ENCODE data around the gene ACACB. TPM values are rescaled to one million over a fixed set of nuclear protein-coding genes. Genes with fewer than 3 reads are reported as not detected.

The ACACB gene
- polyA plus RNA-seq, 1 donor from 2014 or later, result 0.22 TPM

- H3K9me2 ChIP-seq (ENCODE audit: insufficient read depth, low read length), result no peaks in the 10 kb centered on the region
- H3K27ac ChIP-seq (ENCODE audit: low read length), result no peak overlapping the region
- H3K79me2 ChIP-seq (replicated peaks; ENCODE audit: insufficient read depth, low read length), result no peaks in the 10 kb centered on the region
- no peak overlapping the region for H3K4me3 ChIP-seq (ENCODE audit: low read length)
- no peaks in the 10 kb centered on the region for H4K20me1 ChIP-seq (ENCODE audit: insufficient read depth)
- no peaks in the 10 kb centered on the region for H3K27me3 ChIP-seq (ENCODE audit: insufficient read depth, low read depth, low read length)
- no peaks in the 10 kb centered on the region for H3K36me3 ChIP-seq (ENCODE audit: insufficient read depth, low read length)
- H3K4me2 ChIP-seq (ENCODE audit: low read length), result no peak overlapping the region
- H3K9ac ChIP-seq (ENCODE audit: low read length), result no peak overlapping the region
- H3K9me3 ChIP-seq (ENCODE audit: low read length), result no peaks in the 10 kb centered on the region
- TF ChIP-seq MXI1 (conservative IDR thresholded peaks at IDR 0.05; ENCODE audit: poor library complexity, severe bottlenecking), result no peak
- no peak for TF ChIP-seq REST (IDR thresholded peaks at IDR 0.05; ENCODE audit: borderline replicate concordance)
- no peak for TF ChIP-seq SMC3 (conservative IDR thresholded peaks at IDR 0.05; ENCODE audit: poor library complexity)
- TF ChIP-seq TAF1 (IDR thresholded peaks at IDR 0.05; ENCODE audit: low read depth), result no peak
- no peak for TF ChIP-seq EZH2 (IDR thresholded peaks at IDR 0.05; ENCODE audit: borderline replicate concordance, insufficient read depth, low read length, poor library complexity, severe bottlenecking)
- TF ChIP-seq CTCF (IDR thresholded peaks at IDR 0.05; ENCODE audit: poor library complexity, severe bottlenecking), result no peak
- no peak for TF ChIP-seq RAD21 (conservative IDR thresholded peaks at IDR 0.05)
- no peak for TF ChIP-seq POLR2AphosphoS5 (IDR thresholded peaks at IDR 0.05)
- TF ChIP-seq EP300 (conservative IDR thresholded peaks at IDR 0.05; ENCODE audit: poor library complexity, severe bottlenecking), result no peak
- H3F3A ChIP-seq (ENCODE audit: insufficient read depth, low read length, poor library complexity, severe bottlenecking), result no peaks in the 10 kb centered on the region
- H2AFZ ChIP-seq (ENCODE audit: low read depth, low read length), result no peak overlapping the region
Measured at GRCh38 chr12:109222062-109222461, 105.7 kb downstream of the ACACB start.

GRCh38 chr12:109222496-109222895 lies 106.1 kb downstream of the ACACB start:
- H2AFZ ChIP-seq (ENCODE audit: low read depth, low read length), result no peak overlapping the region
- no peak overlapping the region for H3K4me3 ChIP-seq (ENCODE audit: low read length)
- H3K27me3 ChIP-seq (ENCODE audit: insufficient read depth, low read depth, low read length), result no peaks in the 10 kb centered on the region
- no peak overlapping the region for H3K27ac ChIP-seq (ENCODE audit: low read length)
- H3K36me3 ChIP-seq (ENCODE audit: insufficient read depth, low read length), result no peaks in the 10 kb centered on the region
- no peaks in the 10 kb centered on the region for H3K79me2 ChIP-seq (replicated peaks; ENCODE audit: insufficient read depth, low read length)
- no peaks in the 10 kb centered on the region for H3K9me2 ChIP-seq (ENCODE audit: insufficient read depth, low read length)
- H3K9me3 ChIP-seq (ENCODE audit: low read length), result no peaks in the 10 kb centered on the region
- no peak overlapping the region for H3K9ac ChIP-seq (ENCODE audit: low read length)
- H3K4me2 ChIP-seq (ENCODE audit: low read length), result no peak overlapping the region
- TF ChIP-seq SMC3 (conservative IDR thresholded peaks at IDR 0.05; ENCODE audit: poor library complexity), result no peak
- TF ChIP-seq MXI1 (conservative IDR thresholded peaks at IDR 0.05; ENCODE audit: poor library complexity, severe bottlenecking), result no peak
- no peaks in the 10 kb centered on the region for H3F3A ChIP-seq (ENCODE audit: insufficient read depth, low read length, poor library complexity, severe bottlenecking)
- H4K20me1 ChIP-seq (ENCODE audit: insufficient read depth), result no peaks in the 10 kb centered on the region

- H3K36me3 ChIP-seq (ENCODE audit: insufficient read depth, low read length), result no peaks in the 10 kb centered on the region
- no peak for TF ChIP-seq SMC3 (conservative IDR thresholded peaks at IDR 0.05; ENCODE audit: poor library complexity)
- no peak for TF ChIP-seq EP300 (conservative IDR thresholded peaks at IDR 0.05; ENCODE audit: poor library complexity, severe bottlenecking)
- no peak for TF ChIP-seq MXI1 (conservative IDR thresholded peaks at IDR 0.05; ENCODE audit: poor library complexity, severe bottlenecking)
- no peak for TF ChIP-seq TAF1 (IDR thresholded peaks at IDR 0.05; ENCODE audit: low read depth)
- TF ChIP-seq CTCF (IDR thresholded peaks at IDR 0.05; ENCODE audit: poor library complexity, severe bottlenecking), result no peak
- no peak for TF ChIP-seq REST (IDR thresholded peaks at IDR 0.05; ENCODE audit: borderline replicate concordance)
- TF ChIP-seq EZH2 (IDR thresholded peaks at IDR 0.05; ENCODE audit: borderline replicate concordance, insufficient read depth, low read length, poor library complexity, severe bottlenecking), result no peak
- no peak for TF ChIP-seq RAD21 (conservative IDR thresholded peaks at IDR 0.05)
- TF ChIP-seq POLR2AphosphoS5 (IDR thresholded peaks at IDR 0.05), result no peak
- H4K20me1 ChIP-seq (ENCODE audit: insufficient read depth), result no peaks in the 10 kb centered on the region
- no peaks in the 10 kb centered on the region for H3K79me2 ChIP-seq (replicated peaks; ENCODE audit: insufficient read depth, low read length)
- H3K9me2 ChIP-seq (ENCODE audit: insufficient read depth, low read length), result no peaks in the 10 kb centered on the region
- H3F3A ChIP-seq (ENCODE audit: insufficient read depth, low read length, poor library complexity, severe bottlenecking), result no peaks in the 10 kb centered on the region
- no peak overlapping the region for H3K27ac ChIP-seq (ENCODE audit: low read length)
- H3K4me3 ChIP-seq (ENCODE audit: low read length), result no peak overlapping the region
- H3K9ac ChIP-seq (ENCODE audit: low read length), result no peak overlapping the region
- H3K9me3 ChIP-seq (ENCODE audit: low read length), result no peaks in the 10 kb centered on the region
- H3K4me2 ChIP-seq (ENCODE audit: low read length), result no peak overlapping the region
- H2AFZ ChIP-seq (ENCODE audit: low read depth, low read length), result no peak overlapping the region
- H3K27me3 ChIP-seq (ENCODE audit: insufficient read depth, low read depth, low read length), result no peaks in the 10 kb centered on the region
Measured at GRCh38 chr12:109223211-109223610, 106.8 kb downstream of the ACACB start.

Measured in neural cell (in vitro differentiated cells).